Hindlimb muscle (tissue), 1 donor: ENCODE results near the gene GOT1. TPM values are rescaled to one million over a fixed set of nuclear protein-coding genes. Genes with fewer than 3 reads are reported as not detected.
A peak's percentile ranks its signal among the peaks of the same experiment; 100 is the strongest.

Source experiments
- DNase-seq: peaks from one replicate; pipeline ENCODE4 v3.0.0-alpha.2; 2013
- polyA plus RNA-seq: library from polyadenylated mRNA; unstranded; fragments of 120-200 nt; gene quantifications from one replicate; pipeline ENCODE4 v1.2.1, GENCODE V29; 2013; ENCODE audit not compliant: insufficient read length

GOT1 gene
- 37.8 TPM for polyA plus RNA-seq

- peak; percentile 97 for DNase-seq
Observed at GRCh38 chr10:99430451-99431189, at the start of gene GOT1. Gene GOT1, minus strand, starts transcription at chr10:99430624. Its CDS starts 59 bp downstream, at chr10:99430565.

GRCh38 chr10:99470327-99470726 is 39.9 kb upstream of the GOT1 start:
- no peak for DNase-seq

DNA sequence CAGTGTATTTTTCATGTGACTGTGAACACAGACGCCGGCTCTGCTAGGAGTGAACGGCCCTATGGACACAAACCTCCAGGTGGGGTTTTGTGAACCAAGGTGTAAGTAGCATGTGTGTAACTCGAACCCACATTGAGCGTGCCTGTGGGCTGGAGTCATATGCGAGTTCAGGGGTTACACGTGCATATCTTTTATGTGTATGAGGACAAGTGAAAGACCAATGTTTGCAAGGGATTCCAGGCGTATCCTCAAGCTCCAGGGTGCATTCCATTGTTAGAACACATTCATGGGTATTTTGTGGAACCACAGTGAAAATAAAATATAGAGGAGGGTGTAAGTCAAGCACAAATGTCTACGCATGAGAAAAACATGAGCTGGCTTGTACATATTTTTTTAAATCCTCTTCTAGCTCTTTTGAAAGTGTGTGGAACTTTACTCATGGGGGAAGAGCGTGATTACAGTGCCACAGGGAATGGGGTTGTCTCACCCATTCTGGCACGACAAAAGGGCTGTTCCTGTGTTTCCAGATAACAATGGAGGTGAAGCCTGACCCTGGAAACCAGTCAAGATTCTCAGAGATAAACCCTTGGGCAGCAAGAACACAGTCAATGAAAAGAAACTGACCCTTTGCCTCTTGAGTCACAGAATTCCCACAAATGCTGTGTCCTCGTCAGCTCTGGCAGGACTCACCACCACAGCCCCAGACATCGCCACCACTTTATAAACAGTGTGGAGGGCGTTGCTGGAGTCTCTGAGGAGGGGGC is 37.0 kb upstream of the GOT1 start:
- DNase-seq = no peak

DNA sequence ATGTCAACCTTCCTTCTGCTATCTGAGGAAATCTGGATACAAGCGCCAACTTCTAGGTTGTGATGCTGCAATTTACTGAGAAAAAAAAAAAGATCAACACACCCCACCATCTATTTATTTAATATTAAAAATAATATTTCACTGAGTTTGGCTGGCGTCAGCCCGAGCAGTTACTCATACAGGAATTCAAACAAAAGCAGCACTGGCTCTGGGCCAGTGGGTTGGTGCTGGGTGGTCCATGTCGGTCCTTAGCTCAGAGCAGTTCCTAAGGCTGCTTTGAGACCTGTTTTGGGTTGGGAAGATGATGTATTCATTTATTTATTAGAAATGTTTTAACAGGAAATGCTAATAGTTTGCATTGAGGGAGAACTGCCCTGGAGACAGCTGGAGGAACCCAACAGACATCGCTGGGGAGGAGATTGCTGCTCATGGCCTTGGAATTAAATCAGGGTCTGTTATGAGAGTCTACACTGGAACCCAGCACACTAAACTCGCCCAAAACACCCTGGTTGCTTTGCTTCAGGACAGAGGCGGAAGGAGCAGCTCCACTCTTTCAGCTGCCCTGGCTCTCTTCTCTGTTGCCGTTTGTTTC is 36.3 kb upstream of the GOT1 start:
- no peak for DNase-seq

- no peak for DNase-seq
Observed at GRCh38 chr10:99461230-99461629, 30.8 kb upstream of the GOT1 start.

DNA sequence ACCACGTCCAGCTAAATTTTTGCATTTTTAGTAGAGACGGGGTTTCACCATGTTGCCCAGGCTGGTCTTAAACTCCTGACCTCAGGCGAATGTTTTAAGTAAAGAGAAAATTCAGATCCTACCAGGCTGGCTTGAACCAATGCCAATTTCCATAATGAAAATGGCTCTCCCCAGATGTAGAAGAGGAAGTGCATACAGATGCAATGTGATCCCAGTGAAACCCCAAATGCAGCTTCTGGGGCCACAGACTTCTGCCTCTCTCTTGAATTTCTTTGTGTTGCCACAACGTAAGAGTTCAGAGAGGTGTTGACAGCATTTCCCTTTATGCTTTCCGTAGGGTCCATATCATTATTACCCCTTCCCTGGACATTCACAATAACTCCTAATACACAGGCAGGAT is 29.6 kb upstream of the GOT1 start:
- DNase-seq = no peak

DNA sequence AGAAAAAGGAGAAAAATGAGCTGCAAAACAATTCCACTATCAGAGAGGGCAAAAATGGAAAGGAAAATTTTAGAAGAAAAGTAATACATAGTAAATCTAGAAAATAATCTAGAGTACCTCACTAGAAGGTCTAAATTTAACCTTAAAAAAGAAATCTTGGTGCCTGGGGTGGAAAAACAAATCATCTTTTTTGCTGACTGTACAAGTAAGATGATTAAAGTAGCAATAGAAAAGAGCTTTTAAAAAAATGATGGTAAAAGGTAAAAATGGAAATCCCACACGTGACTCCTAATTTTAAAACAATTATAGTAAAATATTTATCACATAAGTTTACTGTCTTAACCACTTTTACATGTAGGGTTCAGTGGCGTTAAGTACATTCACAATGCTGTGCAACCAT is 28.8 kb upstream of the GOT1 start:
- no peak for DNase-seq

DNA sequence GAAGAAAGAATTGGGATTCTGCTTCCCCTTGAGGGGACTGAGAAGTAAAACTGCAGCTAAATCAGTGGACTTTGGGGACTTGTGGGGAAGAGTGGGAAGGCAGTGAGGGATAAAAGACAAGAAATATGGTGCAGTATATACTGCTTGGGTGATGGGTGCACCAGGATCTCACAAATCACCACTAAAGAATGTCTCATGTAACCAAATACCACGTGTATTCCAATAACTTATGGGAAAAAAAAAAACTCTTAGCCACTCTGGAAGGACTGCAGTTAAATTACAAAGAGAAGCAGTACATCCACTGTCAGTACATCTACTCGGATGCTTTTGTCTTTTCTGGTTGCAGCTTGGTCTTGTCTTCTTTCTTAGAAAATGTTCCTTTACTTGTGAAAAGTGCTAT is 27.4 kb upstream of the GOT1 start:
- DNase-seq = no peak

GRCh38 chr10:99456931-99457288 is 26.5 kb upstream of the GOT1 start:
- DNase-seq = no peak

DNA sequence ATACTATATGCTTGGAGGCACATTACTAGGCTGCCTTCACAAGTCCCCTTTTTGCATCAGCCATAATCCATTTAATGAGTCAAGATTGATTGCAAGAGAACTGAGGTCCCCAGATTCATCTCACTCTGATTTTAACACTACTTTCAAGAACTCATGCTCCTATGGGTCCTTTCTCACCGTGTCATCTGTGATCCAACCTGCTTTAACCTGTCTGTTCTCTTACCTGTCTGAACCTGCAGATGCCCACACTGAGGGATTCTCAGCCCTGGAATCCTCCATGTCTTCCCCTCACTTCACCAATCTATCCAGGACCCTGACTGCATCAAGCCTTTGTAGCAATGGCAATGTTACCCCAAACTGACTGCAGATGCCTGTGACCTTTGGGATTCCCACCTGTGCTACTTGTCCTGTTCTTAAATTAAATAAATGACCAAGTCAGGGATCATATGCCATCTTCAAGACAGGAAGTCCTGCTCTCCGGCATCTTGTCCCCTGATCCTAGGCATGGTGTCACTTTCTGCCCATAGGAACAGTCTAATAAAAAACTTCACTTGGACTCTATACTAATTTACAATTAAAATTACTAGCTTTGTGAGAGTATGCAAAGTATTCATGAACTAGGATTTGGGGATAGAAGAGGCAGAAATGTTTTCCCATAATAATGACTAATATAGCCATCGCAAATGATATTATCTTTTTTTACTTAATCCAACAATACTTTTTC is 25.9 kb upstream of the GOT1 start:
- DNase-seq = no peak

DNA sequence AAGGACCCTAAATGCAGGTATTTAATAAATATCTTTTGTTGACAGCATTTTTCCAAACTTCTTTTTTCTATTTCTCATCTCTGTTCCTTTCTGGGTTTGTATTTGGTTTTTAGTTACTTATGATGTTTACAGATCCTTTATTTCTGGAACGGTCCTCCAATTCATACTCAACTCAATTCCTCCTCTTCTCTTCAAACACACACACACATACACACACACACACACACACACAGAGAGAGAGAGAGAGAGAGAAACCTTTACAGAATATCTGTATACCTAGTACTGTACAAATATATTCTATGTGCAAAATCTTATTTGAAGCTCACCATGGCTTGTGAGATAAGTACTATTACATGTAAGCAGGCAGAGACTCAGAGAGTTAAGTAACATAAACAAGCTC is 21.6 kb upstream of the GOT1 start:
- no peak for DNase-seq

DNA sequence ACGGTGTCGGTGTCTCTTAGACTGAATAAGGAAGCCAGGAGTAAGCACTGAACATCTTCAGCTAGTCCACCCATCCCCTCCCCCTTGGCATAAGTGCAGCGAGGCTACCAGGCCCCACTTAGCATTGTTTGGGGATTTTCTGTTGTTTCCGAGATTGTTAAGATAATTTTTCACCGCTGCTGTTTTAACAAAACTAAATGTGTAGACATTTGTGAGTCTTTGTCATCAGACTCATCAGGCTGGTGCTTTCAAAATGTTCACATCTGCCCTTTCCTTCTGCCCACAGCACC is 21.0 kb upstream of the GOT1 start:
- no peak for DNase-seq

- DNase-seq = no peak
Observed at GRCh38 chr10:99450624-99451498, 20.4 kb upstream of the GOT1 start.

DNA sequence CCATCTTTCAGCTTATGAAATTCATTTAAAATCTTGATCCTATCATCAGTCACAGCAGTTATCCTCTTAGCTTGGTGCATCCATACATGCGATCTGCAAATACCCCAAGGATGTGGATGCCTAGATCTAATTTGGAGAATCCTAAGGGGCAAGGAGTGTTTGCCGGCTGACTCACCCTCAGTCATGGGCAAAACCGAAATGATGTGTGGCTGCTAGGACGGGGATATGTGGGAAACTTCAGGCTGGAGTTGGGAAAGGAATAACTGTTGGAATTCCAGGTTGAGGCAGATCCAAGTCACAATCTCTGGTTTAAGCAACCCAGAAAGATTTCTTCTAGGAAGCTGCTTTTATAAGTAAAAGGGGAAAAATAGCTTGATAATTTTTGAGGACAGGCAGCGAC is 19.7 kb upstream of the GOT1 start:
- no peak for DNase-seq

DNA sequence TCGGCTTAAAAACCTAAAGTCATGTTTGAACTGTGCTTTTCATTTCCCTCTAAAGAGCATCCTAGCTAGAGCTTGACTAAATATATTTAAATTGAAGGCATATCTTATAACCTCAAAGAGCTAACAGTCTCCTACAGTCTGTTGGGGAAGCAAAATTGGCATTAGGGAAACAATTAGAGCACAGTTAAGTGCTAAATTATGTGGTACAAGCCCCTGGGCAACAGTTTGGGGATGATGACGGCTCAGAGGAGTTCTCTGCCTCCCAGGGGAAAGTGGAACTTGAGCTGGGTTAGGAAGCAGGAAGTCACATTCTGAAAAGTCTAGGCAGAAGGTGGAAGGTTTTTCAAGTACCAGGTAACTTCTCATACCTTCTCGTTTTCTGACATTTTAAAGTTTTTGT is 18.6 kb upstream of the GOT1 start:
- no peak for DNase-seq

DNA sequence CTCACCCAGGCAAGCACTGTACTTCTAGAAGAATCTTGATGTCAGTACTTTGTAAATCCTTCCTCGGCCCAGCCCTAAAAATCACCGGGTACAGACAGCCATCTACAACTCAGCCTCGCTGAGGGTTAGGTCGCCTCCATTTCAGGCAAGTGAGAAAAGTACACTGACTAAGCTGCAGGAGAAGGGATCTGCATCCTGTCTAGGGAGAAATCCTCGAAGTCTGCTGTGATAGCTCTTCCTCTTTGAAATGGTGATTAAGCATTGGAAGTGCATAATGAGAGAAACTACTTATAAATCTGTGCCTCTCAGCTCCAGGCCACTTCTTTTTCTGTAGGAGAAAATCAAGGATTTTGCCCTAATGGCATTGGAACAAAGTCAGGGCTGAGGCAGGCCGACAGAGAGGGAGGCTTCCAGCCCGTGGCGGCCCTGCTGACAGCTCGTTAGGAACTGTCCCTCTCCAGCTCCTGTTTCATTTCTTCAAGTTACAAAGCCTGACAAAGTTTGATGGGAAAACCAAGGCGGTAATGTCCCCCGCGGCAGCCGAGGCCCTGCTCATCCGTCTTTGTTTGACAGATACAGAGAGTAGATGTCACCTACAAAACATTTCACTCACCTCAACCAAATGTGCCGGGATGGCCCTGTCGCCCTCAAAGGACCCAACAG is 14.1 kb upstream of the GOT1 start:
- DNase-seq = no peak

DNA sequence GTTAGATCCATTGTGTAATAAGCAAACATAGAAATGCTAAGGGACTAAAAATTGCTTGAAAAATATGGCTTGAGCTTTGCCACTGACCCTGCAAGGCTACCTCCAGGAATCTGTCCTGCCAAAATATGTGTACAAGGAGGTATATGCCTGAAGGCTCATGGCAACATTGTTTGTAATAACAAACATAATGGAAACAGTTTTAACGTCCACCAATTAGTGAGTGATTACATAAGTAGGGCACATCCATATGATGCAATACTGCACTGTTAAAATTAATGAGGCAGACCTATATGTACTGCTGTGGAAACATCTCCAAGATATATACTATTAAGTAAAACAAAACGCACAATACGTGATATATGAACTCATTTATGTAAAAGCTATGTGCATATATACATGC is 13.1 kb upstream of the GOT1 start:
- DNase-seq = no peak

- DNase-seq = no peak
Observed at GRCh38 chr10:99442394-99442793, 12.0 kb upstream of the GOT1 start.

DNA sequence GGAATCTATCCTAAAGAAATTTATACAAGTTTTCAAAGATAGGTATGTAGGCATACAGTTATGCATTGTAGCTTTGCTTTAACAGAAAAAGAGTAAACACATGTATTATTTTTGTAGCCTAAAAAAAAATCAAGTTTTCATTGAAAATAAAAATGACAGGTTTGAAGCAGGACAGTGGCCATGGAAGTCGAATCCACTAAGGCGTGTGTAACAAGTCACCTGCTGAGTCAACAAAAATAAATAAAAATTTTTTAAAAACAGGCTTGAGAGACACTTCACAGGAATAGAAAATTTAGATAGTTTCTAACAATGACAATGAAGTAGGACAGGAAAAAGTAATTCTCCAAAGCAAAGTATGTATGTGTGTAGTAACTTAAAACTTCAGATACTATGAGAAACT is 8.5 kb upstream of the GOT1 start:
- no peak for DNase-seq

- DNase-seq = peak; percentile 29
Observed at GRCh38 chr10:99435986-99436638, 5.7 kb upstream of the GOT1 start.

- DNase-seq = no peak
Observed at GRCh38 chr10:99433378-99434020, 3.1 kb upstream of the GOT1 start.
